Smooth muscle cell (in vitro differentiated cells): ENCODE results near the gene ITGA3. TPM values are rescaled to one million over a fixed set of nuclear protein-coding genes. Genes with fewer than 3 reads are reported as not detected.
A peak's percentile ranks its signal among the peaks of the same experiment; 100 is the strongest.

Experiments
- DNase-seq: peaks from one replicate; lab custom pipeline; 2025; ENCODE audit not compliant: unreplicated experiment; lab: John Stamatoyannopoulos, UW
- H2AFZ ChIP-seq: fragments of 200-600 bp; sonication (generic); 2 replicates; pipeline ENCODE4 v1.6.0; 2016; ENCODE audit warnings: antibody characterized with exemption, low read depth, mild to moderate bottlenecking
- H3F3A ChIP-seq: fragments of 200-600 bp; sonication (generic); 2 replicates; pipeline ENCODE4 v1.6.0; 2017; ENCODE audit warnings: antibody characterized with exemption, low read depth
- H3K27ac ChIP-seq: fragments of 200-600 bp; sonication (generic); 2 replicates; pipeline ENCODE4 v1.5.1; 2016; ENCODE audit warnings: low read depth, mild to moderate bottlenecking
- H3K27me3 ChIP-seq: fragments of 200-600 bp; sonication (generic); 2 replicates; pipeline ENCODE4 v1.6.1; 2016; ENCODE audit warnings: low read depth, mild to moderate bottlenecking
- H3K36me3 ChIP-seq: fragments of 200-600 bp; sonication (generic); 2 replicates; pipeline ENCODE4 v1.5.1; 2016; ENCODE audit warnings: low read depth
- H3K4me1 ChIP-seq: fragments of 200-600 bp; sonication (generic); 2 replicates; pipeline ENCODE4 v1.5.1; 2016; ENCODE audit warnings: low read depth
- H3K4me2 ChIP-seq: fragments of 200-600 bp; sonication (generic); 2 replicates; pipeline ENCODE4 v1.6.0; 2016; ENCODE audit warnings: mild to moderate bottlenecking
- H3K4me3 ChIP-seq: fragments of 200-600 bp; sonication (generic); 2 replicates; pipeline ENCODE4 v1.5.1; 2016; ENCODE audit warnings: mild to moderate bottlenecking
- H3K79me2 ChIP-seq: fragments of 200-600 bp; sonication (generic); 2 replicates; pipeline ENCODE4 v1.6.0; 2016; ENCODE audit warnings: low read depth, mild to moderate bottlenecking
- H3K9ac ChIP-seq: fragments of 200-600 bp; sonication (generic); 2 replicates; pipeline ENCODE4 v1.6.0; 2016; ENCODE audit warnings: low read depth
- H3K9me3 ChIP-seq: fragments of 200-600 bp; sonication (generic); replicated peaks from 2 replicates; pipeline ENCODE4 v1.5.1; 2016; ENCODE audit warnings: low read depth
- H4K20me1 ChIP-seq: fragments of 200-600 bp; sonication (generic); 2 replicates; pipeline ENCODE4 v1.6.0; 2016; ENCODE audit warnings: low read depth
- WGBS: methylation state at CpG from one replicate; pipeline ENCODE4 v1.1.7; 2016; ENCODE audit warnings: low lambda C conversion rate; 5-methylcytosine and 5-hydroxymethylcytosine counted together
- polyA plus RNA-seq: library from polyadenylated mRNA; unstranded; fragments of >200 nt; fragmentation: Nextera tagmentation; extraction: Ambion mirVana; gene quantifications from 2 replicates; pipeline ENCODE4 v1.2.1, GENCODE V29; 2016
- total RNA-seq: library from RNA; depleted of rRNA; stranded (reverse); fragments of >200 nt; gene quantifications from 2 replicates; pipeline ENCODE4 v1.2.3, GENCODE V29; 2014
- TF ChIP-seq, protein P1 (sequence below): fragments of 200-600 bp; sonication (generic); IDR thresholded peaks from 2 replicates; pipeline ENCODE4 v1.5.1; 2017; ENCODE audit warnings: borderline replicate concordance, mild to moderate bottlenecking, antibody characterized with exemption; ENCODE audit not compliant: insufficient read depth, poor library complexity, severe bottlenecking

ITGA3 gene
- total and polyA plus RNA-seq, 2 experiments from 2014 or later, result 30.0 to 44.7 TPM

DNA sequence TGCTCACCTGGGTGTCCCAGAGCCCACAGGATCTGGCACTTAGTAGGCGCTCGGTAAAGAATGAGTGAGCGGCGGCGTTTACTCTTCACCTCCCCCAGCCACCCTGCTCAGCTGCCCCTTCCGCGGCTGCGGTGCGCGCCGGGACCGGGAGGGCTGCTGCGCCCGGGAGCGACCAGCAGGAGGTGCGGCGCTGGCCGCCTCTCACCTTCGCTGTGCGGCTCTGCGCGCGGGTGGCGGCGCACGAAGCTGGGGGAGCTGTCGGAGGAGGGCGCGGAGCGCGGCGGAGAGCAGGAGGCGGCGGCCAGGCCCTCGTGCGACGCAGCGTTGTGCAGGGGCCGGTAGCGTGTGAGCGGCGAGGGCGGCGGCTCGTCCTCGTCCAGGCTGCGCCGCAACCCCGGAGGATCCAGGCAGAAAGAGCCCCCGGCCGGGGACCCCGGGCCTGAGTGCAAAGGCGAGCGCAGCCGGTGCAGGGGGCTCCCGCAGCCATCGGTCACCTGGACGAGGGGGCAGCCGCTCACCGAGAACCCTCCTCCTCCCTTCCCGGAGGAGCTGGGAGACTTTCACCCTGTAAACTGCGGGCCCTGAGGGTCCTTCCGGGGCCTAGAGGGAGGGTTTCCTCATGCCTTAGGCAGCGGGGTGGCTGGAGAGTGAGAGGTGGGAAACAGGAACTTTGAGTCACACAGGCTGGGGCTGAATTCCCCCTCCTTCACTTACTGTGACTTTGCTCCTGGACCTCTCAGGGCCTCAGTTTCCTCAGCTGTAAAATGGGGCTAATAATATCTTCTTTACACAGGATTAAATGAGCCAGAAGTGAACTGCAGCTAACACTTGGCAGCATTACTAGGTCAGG, 61.5 kb downstream of the ITGA3 start:
- Histone ChIP-seq H2AFZ (no peak overlapping the region), H3K4me2 (peak overlapping the region; percentile 69), H3K9ac (no peak overlapping the region), H3K4me1 (peaks cover 6% of the 10 kb centered on the region), H3K79me2 (no peaks in the 10 kb centered on the region), H3F3A (no peaks in the 10 kb centered on the region), H3K27ac (no peak overlapping the region), H3K9me3 (no peaks in the 10 kb centered on the region), H3K36me3 (no peaks in the 10 kb centered on the region), H4K20me1 (no peaks in the 10 kb centered on the region), H3K27me3 (no peaks in the 10 kb centered on the region), H3K4me3 (peak overlapping the region; percentile 14)
- DNase-seq, result no peak
- TF ChIP-seq, protein P1, sequence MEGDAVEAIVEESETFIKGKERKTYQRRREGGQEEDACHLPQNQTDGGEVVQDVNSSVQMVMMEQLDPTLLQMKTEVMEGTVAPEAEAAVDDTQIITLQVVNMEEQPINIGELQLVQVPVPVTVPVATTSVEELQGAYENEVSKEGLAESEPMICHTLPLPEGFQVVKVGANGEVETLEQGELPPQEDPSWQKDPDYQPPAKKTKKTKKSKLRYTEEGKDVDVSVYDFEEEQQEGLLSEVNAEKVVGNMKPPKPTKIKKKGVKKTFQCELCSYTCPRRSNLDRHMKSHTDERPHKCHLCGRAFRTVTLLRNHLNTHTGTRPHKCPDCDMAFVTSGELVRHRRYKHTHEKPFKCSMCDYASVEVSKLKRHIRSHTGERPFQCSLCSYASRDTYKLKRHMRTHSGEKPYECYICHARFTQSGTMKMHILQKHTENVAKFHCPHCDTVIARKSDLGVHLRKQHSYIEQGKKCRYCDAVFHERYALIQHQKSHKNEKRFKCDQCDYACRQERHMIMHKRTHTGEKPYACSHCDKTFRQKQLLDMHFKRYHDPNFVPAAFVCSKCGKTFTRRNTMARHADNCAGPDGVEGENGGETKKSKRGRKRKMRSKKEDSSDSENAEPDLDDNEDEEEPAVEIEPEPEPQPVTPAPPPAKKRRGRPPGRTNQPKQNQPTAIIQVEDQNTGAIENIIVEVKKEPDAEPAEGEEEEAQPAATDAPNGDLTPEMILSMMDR, result peak; percentile 55
- WGBS, result 13% methylated on average over 61 of the region's 64 CpGs

DNA sequence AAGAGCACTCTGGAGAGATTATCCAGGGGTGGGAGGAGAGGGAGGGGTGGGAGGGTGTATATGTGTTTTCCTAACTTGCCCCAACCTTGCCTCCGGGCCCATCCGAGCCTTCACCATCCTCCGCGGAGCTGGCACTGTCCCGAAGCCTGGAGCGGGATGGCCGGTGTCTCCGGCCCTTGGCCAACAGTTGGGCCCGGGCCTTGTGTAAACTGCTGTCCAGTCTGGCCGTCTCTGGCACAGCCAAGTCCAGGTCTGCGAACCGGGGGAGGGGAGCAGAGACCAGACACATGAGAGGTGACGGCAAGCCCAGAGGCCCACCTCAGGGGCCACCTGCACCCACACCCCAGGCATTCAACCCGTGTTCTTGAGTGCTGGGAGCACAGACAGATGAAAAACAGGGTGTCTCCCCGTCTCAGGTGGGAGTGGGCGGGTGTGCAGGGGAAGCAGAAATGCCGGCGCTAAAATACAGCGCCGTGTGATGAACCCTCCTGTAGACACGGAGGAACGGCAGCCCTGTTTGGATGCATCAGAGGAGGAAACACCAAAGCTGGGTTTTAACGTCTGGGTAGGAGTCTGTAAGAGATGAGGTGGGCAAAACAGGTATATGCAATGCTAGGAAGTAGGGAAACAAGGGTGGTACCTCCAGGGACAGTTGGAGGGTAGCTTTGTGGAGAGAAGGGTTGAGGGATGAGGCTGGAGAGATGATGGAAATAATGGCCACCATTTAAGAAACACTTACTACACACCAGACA, 62.3 kb downstream of the ITGA3 start:
- Histone ChIP-seq H3K27ac (no peak overlapping the region), H3F3A (no peaks in the 10 kb centered on the region), H3K9ac (no peak overlapping the region), H3K36me3 (no peaks in the 10 kb centered on the region), H3K4me3 (no peak overlapping the region), H3K9me3 (no peaks in the 10 kb centered on the region), H3K79me2 (no peaks in the 10 kb centered on the region), H4K20me1 (no peaks in the 10 kb centered on the region), H3K4me1 (peaks cover 13% of the 10 kb centered on the region), H3K27me3 (no peaks in the 10 kb centered on the region), H2AFZ (no peak overlapping the region), H3K4me2 (no peak overlapping the region)
- TF ChIP-seq, protein P1, result no peak
- WGBS, result 90% methylated on average over 23 of the region's 23 CpGs
- no peak for DNase-seq

DNA sequence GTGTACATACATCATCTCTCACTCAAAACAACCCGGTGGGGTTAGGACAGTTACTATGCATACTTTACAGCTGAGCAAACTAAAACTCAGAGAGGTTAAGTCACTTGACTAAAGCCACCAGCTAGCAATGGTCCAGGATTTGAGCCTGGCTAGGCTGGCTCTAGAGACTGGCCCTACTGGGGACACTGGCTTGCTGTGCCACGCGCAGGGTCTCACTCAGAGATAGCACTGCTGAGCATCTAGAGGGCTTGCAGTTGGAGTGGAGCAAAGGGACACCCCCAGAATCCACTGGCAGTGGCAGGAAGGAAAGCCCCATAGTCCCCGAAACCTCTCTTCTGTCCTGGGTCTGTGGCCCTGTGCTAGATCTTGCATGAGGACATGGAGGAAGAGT, 62.9 kb downstream of the ITGA3 start:
- no peaks in the 10 kb centered on the region for H3K27me3 ChIP-seq
- H2AFZ ChIP-seq, result no peak overlapping the region
- no peaks in the 10 kb centered on the region for H3K79me2 ChIP-seq
- WGBS, result 93% methylated on average over 4 of the region's 4 CpGs
- H3K4me1 ChIP-seq, result peaks cover 19% of the 10 kb centered on the region
- TF ChIP-seq, protein P1, result no peak
- H3K4me3 ChIP-seq, result no peak overlapping the region
- H3F3A ChIP-seq, result no peaks in the 10 kb centered on the region
- no peak overlapping the region for H3K9ac ChIP-seq
- H4K20me1 ChIP-seq, result no peaks in the 10 kb centered on the region
- no peak overlapping the region for H3K4me2 ChIP-seq
- H3K36me3 ChIP-seq, result no peaks in the 10 kb centered on the region
- no peaks in the 10 kb centered on the region for H3K9me3 ChIP-seq
- DNase-seq, result no peak
- no peak overlapping the region for H3K27ac ChIP-seq
